Measurements from ENCODE around the gene PDF.
A peak's percentile ranks its signal among the peaks of the same experiment; 100 is the strongest.
"Not testable (repeated sequence)": the region's sequence is repeated elsewhere in the genome, so short reads cannot be mapped to it uniquely, and the experiment has no call there.

PDF gene

DNA sequence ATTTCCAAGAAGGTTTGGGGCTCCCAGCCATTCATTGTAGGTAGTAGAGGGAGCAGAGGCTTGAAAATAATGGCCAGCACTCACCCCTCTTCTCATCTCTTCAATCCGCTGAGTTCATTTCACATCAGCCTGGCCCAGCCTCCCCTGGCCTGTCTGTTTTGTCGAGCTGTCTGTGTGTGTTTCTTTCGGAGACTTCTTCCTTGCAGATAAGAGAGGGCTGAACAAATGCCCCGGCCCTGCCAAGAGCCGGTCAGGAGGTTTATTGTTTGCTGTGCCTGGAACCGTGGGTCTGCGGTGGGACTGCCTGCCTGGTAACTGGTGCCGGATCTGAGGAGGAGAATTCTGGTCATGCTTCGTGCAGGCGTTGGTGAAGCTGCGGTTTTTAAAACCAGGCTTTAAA is 15.9 kb downstream of the PDF start:
- no peak for DNase-seq

DNA sequence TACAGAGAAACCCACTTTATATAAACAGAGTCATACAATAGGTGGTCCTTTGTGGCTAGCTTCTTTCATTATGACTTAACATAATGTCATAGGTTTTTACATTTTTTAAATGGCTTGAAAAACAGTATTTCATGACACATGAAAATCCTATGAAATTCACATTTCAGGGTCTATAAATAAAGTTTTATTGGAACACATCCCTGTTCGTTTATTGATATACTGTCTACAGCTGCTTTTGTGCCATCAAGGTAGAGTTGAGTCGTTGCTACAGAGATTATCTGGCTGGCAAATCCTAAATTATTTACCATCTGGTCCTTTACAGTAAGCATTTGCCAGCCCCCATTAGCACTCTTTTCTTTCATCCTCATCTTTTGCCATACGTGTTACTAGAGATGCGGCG is 16.9 kb downstream of the PDF start:
- DNase-seq: no peak

DNA sequence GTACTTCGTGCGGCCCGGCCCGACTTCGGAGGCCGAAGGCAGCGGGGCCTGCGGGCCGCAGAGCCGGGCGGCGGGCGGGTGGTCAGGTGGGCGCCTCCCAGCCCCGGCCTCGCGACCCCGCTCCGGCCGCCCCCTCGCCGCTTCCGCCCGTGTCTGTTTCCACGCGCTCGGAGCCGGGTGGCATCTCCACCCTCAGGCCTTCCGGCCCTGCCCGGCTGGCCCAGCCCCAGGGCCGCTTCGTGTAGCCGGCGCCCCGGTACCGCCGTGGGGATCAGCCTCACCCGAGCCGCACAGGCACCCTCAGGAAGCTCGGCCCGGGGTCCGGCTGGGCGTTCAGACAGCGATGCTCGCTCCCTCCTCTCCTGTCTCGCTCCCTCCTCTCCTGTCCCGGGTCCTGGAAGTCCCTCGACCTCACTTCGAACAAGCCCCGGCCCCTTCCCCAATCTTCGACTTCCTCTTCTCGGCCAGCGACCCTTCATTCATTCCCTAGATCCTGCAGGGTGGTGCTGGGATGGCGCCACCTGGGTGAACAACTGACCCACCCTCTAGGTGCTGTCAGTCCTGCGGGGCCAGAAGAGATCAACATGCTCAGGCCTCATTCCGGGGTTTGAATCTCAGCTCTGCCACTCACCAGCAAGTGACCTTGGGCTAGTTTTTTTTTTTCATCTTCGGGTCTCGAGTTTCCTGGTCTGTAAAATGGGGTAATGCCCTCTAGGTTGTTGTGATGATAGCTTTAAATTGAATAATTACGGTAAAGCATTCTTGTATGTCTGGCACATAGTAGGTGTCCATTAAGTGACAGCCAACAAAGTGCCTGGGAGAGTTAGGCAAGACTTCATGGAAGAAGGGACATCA is 18.6 kb downstream of the PDF start:
- DNase-seq: no peak

DNA sequence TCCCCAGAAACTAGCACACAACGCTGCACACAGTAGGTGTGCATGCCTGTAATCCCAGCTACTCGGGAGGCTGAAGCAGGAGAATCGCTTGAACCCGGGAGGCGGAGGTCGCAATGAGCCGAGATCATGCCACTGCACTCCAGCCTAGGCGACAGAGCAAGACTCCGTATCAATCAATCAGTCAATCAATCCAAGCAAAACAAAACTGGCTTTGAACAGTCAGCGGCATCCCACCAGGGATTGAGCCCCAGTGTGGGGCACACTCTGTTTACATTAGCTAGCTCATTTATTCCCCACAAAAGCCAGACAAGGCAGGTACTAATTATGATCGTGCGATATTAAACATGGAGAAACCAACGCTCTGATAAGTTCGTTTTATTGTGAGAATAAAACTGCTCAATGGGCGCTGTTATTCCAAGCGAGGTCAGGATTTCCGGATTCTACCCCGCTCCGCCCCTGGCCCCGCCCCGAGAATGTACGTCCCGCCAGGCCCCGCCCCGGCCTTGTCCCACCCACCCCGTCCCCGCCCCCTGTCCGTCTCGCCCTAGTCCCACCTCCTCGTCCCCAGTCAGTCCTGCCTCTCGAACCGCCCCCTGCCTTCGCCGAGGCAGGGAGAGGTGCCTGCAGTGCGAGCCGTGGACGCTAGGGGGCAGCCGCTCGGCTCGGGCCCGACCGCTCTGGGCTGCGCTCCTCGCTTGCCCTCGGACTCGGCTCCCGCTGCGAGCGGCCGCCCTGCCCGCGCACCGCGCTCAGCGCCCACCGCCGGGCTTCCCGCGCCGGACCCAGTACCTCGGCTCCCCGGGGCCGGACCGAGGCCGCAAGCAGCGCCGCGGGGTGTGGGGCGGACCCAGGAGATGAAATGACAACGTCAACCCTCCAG is 19.5 kb downstream of the PDF start, which contains the start of gene VPS4A:
Gene VPS4A (plus strand): TSS at position 698 of the 880 bp plus-strand sequence. CDS start 162 bp downstream, at position 860.
- peak; percentile 32 for DNase-seq

DNA sequence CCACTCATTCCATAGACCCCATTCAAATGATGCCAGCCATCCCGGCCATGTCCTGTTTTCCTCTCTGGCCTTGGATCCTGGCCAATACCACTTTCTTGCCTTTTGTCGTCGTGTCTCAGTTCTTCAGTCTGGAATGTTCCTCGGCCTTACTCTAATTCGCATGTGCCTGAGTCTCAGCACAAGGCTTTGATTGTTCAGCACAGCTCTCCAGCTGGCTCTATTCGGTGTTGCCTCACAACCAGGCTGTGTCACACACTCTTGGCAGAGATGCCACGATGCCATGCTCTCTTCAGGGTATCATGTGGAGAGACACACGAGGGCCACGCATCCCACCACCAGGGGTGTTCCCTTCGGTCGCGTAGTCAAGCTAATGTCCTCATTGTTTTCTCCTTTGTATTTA is 21.1 kb downstream of the PDF start:
- DNase-seq: no peak

DNA sequence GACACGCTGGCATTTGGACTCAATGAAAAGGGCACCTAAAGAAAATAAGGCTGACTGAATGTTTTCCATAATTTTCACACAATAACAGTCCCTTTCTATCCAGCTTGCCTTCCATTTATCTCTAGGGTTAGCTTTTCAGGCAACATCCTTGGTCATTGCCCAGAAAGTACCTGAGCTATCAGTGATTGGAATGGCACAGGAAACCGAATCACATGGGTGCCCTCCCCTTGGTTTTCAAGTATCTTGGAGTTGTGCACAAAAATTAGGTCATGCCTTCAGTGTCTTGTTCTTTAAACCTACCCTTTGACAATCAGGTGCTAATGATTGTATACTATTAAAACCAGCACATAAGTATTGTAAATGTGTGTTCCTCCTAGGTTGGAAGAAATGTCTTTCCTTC is 22.5 kb downstream of the PDF start:
- no peak for DNase-seq

DNA sequence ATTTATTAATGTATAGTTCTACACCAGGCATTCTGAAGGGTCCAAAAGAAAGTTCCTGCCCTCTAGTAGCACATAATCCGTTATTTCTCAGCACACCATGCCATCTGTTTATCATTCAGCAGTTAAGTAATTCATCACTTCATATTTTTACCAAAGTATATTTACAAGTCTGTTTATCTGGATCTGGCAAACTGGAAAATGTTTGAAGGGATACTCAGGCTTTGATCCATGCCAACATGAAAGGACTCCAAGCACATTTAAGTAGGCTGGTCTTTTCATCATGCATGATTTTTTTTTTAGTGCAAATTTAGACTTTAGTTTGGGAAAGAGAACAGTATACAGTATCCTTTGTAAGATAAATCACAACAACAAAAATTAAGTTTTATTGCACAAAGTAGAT is 23.3 kb downstream of the PDF start:
- no peak for DNase-seq

DNA sequence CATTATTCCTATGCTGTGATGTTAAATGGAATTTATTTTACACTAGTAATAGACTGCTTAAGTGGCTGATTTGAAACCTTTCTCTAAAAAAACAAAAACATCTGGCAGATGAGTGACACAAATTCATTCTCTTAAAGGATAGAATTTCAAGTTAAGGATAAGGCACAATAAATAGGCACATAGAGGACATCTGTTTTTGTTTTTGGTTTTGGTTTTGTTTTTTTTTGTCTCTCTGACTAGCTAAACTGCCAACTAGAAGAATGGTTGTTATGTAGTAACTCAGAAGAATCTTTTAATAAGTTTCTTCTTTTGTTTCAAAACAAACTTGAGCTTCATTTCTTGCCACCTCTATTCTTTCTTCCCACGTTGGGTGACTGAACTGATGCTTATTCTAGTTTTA is 24.4 kb downstream of the PDF start:
- no peak for DNase-seq

DNA sequence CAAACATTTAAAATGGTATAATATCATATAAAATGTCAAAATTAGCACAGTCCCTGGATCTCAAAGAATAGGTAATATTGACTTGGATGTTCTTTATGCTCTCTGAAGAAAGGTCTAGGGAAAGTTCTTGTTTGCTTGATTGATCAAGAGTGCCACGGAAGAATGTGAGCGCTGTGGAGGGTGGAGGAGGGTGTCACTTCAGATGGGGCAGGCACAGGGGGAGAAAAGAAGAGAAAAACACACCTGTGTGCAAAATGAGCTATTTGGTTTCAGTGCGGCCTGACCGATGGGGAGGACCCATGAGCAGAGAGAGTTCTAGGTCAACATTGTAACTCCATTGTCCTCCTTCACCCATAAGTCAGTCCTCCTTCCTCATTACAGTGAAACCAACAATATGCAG is 28.1 kb downstream of the PDF start:
- DNase-seq: no peak

DNA sequence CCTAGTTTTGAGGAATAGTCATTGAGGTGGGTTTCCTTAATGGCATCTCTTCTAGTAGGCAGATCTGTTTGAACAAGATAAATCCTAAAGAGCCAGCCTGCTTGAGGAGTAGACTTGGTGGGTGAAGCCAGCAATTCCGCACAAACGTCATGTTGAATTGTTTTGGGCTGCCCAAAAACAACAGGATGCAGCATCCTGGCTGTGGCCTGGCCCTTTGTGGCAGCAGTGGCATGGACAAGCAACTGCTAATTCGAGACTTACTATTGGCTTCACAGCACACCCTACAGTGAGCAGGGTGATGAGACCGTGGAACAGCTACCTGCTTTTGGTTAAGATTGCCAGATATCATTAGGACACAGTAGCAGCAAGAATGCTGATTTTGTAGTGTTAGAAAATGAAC is 28.5 kb downstream of the PDF start:
- no peak for DNase-seq

DNA sequence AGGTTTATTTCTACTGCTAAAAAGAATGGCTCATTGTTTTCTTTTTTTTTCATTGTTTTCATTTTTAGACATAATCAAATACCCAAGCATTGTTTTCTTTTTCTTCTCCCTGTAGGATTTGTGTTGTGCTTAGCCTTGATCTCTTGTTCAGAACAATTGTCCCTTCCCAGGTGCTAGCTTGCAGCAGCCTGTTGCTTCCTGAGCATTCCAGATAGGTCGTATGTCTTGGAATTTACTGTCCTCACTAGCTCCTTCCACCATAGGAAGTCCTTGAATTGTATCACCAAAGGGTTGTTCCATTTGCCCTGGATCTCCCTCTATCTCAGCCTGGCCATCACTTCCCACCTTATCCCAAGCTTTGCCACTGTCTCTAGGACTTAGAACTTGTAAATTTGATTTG is 29.2 kb downstream of the PDF start:
- no peak for DNase-seq

DNA sequence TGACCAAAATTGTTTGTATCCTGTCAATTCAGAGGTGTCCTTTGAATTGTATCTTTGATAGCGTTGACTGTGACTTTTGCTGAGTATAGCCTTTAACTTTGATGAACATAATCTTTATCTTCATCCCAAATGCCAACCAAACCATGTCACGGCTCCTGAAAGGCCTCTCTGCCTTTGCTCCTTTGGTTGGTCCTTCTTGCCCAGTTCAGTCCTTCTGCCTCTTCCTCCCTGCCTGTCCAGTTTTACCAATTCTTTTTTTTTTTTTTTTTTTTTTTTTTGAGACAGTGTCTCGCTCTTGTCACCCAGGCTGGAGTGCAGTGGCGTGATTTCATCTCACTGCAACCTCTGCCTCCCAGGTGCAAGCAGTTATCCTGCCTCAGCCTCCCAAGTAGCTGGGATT is 32.1 kb downstream of the PDF start:
- DNase-seq: no peak

DNA sequence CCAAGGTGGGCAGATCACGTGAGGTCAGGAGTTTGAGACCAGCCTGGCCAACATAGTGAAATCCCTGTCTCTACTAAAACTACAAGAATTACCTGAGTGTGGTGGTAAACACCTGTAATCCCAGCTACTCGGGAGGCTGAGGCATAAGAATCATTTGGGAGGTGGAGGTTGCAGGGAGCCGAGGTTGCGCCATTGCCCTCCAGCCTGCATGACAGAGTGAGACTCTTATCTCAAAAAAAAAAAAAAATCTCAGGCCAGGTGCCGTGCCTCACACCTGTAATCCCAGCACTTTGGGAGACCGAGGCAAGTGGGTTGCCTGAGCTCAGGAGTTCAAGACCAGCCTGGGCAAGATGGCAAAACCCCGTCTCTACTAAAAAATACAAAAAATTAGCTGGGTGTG is 33.6 kb downstream of the PDF start:
- DNase-seq: not testable (repeated sequence)

DNA sequence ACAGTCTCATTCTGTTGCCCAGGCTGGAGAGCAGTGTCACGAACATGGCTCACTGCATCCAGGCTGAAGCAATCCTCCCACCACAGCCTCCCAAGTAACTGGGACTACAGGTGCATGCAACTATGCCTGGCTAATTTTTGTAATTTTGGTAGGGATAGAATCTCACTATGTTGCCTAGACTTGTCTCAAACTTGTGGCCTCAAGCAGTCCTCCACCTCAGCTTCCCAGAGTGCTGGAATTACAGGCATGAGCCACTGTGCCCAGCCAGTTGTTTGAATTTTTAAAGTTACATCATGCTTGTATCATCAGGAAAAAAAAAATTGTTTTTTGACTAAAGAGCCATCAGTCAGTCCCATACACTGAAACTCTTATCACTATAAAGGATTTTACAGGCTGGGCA is 36.3 kb downstream of the PDF start:
- no peak for DNase-seq

DNA sequence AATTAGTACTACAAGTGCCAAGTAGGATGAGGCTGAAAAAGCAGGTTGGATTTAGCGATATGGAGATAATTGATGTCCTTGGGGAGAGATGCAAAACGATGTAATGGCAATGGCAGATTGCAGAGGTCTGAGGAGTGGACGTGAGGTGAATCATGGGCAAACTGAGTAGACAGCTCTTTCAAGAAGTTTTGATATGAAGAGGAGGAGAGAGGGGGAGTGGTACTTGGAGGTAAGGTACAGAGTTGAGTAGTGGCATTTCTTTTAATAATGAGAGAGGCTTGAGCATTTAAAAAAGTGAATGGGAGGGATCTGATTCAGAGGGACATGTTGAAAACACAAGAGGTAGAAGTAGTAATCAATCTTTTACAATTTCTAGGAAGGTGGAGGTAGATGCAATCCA is 37.0 kb downstream of the PDF start:
- DNase-seq: no peak

DNA sequence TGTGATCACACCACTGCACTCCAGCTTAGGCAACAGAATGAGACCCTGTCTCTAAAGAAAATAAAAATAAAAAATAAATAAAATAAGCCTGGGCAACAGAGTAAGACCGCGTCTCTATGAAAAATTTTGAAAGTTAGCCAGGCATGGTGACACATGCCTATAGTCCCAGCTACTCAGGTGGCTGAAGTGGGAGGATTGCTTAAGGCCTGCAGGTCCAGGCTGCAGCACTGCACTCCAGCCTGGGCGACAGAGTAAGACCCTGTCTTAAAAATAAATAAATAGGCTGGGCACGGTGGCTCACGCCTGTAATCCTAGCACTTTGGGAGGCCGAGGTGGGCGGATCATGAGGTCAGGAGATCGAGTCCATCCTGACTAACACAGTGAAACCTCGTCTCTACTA is 38.7 kb downstream of the PDF start:
- not testable (repeated sequence) for DNase-seq

DNA sequence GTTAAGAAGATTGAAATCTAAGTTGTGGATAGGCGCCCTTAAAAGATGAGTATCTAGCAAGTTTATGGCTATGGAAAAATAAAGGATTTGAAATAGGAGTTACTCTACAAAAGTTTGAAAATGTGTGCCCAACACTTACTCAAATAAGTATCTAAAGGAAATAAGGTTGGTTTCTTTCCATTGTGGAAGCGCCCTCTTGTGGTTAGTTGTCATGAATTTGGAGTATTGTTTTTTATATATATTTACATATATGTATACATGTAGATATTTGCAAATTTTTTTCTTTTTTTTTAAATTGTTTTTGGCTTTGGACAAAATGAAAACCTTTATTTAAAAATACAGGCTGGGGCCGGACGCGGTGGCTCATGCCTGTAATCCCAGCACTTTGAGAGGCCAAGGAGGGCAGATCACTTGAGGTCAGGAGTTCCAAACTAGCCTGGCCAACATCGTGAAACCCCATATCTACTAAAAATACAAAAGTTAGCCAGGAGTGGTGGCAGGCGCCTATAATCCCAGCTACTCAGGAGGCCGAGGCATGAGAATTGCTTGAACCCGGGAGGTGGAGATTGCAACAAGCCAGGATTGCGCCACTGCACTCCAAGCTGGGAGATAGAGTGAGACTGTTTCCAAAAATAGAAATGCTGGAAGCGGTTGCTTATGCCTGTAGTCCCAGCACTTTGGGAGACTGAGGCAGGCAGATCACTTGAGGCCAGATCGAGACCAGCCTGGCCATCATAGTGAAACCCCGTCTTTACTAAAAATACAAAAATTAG is 43.3 kb downstream of the PDF start:
- no peak for DNase-seq

DNA sequence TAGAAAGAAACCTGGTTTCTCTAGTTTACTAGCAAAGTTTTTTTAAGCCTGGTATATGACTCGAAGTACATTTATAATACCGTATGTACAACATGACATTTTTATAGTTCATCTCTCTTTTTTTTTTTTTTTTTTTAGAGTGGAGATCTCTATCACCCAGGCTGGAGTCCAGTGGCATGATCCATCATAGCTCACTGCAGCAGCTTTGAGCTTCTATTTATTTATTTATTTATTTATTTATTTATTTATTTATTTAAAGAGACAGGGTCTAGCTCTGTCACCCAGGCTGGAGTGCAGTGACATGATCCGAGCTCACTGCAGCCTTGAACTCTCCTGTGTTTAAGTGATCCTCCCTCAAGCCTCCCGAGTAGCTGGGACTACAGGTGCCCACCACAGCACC is 45.1 kb downstream of the PDF start:
- DNase-seq: no peak

DNA sequence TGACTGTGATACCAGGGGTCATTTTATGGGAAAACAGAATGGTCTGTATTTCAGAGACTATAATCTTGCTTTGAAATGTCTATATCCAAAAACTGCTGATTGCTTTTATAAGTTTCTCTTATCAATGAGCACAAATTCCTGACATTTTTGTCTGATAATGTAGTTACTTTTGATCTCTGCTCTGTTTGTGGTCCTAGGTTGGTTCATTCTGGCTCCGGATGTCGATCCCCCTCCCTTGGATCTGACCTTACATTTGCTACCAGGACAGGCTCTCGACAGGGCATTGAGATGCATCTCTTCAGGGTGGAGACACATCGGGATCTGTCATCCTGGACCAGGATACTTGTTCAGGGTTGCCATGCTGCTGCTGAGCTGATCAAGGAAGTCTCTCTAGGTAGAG is 46.5 kb downstream of the PDF start:
- no peak for DNase-seq

DNA sequence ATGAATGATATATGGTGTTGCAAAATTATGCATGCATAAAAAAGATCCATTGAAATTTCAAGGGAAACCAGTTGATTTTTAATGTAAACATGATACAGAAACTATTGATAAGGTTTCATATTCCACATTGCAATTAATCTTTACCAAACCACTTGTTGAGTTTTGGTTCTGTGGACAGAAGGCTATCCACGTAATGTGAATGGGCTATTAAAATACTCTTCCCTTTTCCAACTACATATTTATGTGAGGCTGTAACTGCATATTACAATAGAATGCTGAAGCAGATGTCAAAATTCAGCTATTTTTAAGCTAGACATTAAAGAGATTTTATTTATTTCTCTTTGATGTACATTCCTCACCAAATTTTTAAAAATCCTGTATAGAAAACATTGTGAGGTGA is 53.0 kb downstream of the PDF start:
- DNase-seq: no peak

All from NCI-H2081 treated with DMSO at 0.1 percent for 48 hours (cell line).